Stimulated activated CD4-positive, alpha-beta T cell treated with anti-CD3 and anti-CD28 coated beads, Interleukin-2, amount 100 ng/mL, for 4 hours (primary cell): ENCODE measurements around the gene CRHR1.
"Not testable (repeated sequence)": the region's sequence is repeated elsewhere in the genome, so short reads cannot be mapped to it uniquely, and the experiment has no call there.

Source experiments
- DNase-seq: peaks from one replicate; pipeline ENCODE4 v3.0.0-alpha.2; 2020; ENCODE audit warnings: low read depth

Gene CRHR1

DNA sequence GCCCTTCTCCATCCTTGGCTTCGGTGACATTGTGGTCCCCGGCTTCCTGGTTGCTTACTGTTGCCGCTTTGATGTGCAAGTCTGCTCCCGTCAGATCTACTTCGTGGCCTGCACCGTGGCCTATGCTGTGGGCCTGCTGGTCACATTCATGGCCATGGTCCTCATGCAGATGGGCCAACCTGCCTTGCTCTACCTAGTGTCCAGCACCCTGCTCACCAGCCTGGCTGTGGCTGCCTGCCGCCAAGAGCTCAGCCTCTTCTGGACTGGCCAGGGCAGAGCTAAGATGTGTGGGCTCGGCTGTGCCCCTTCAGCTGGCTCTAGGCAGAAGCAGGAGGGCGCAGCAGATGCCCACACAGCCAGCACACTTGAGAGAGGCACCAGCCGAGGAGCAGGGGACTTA lies 62.1 kb downstream of the CRHR1 start:
- no peak for DNase-seq

DNA sequence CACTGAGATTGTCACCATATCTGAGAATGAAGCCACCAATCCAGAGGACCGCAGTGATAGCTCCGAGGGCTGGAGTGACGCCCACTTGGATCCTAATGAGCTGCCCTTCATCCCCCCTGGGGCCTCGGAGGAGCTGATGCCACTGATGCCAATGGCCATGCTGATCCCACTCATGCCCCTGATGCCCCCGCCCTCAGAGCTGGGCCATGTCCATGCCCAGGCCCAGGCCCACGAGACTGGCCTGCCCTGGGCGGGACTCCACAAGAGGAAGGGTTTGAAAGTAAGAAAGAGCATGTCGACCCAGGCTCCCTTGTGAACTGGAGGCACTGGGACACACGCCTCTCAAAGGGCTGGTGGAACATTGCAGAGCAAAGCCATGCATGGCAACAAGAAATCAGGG lies 62.5 kb downstream of the CRHR1 start:
- no peak for DNase-seq

GRCh38 chr17:45847101-45847500 lies 63.0 kb downstream of the CRHR1 start:
- DNase-seq, result no peak

- DNase-seq, result no peak
These were observed 63.6 kb downstream of the CRHR1 start for GRCh38 chr17:45847747-45848146.

GRCh38 chr17:45848405-45848804 lies 64.3 kb downstream of the CRHR1 start:
- no peak for DNase-seq

- DNase-seq, result no peak
These were observed 64.9 kb downstream of the CRHR1 start for GRCh38 chr17:45848868-45849535.

GRCh38 chr17:45849536-45849990 lies 65.4 kb downstream of the CRHR1 start:
- DNase-seq, result no peak

GRCh38 chr17:45850011-45850410 lies 65.9 kb downstream of the CRHR1 start:
- no peak for DNase-seq

GRCh38 chr17:45850468-45850867 lies 66.3 kb downstream of the CRHR1 start:
- no peak for DNase-seq

DNA sequence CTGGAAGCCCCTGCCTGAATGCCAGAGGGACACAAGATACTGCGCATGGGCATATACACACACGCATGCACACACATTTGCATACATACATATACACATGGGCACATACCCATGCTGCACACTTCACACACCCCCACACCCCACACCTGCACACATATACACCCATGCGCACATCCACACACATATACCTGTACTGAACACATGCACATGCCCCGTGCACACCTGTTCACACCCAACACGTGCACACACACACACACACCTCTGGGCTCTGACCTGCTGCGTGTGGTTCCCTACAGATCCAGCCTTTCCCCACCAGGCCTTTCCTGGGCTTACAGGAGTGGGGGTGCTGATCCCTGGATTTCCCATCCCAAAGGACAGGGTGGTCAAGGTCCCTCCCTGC lies 66.9 kb downstream of the CRHR1 start:
- no peak for DNase-seq

- no peak for DNase-seq
These were observed 67.3 kb downstream of the CRHR1 start for GRCh38 chr17:45851464-45851863.

DNA sequence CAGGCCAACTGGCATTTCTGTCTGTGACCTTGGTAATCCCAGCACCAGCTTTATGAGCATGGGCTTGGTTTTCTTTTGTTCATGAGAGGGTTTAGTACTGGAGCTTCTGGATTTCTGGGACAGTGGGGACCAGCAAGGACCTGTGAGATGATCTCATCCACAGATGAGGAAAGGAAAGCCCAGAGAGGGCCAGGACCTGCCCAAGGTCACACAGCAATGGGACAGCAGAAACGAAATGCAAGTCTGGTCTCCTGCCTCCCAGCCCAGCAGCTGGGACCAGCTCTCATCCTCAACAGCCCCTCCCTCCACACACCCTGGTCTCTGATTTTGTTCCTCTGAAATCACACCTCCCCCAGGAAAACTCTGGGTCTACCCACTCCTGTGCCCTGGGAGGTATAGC lies 67.8 kb downstream of the CRHR1 start:
- DNase-seq, result no peak

- DNase-seq, result peak; percentile 44
These were observed 68.6 kb downstream of the CRHR1 start for GRCh38 chr17:45852535-45853297.

- DNase-seq, result no peak
These were observed 70.1 kb downstream of the CRHR1 start for GRCh38 chr17:45854209-45854608.

DNA sequence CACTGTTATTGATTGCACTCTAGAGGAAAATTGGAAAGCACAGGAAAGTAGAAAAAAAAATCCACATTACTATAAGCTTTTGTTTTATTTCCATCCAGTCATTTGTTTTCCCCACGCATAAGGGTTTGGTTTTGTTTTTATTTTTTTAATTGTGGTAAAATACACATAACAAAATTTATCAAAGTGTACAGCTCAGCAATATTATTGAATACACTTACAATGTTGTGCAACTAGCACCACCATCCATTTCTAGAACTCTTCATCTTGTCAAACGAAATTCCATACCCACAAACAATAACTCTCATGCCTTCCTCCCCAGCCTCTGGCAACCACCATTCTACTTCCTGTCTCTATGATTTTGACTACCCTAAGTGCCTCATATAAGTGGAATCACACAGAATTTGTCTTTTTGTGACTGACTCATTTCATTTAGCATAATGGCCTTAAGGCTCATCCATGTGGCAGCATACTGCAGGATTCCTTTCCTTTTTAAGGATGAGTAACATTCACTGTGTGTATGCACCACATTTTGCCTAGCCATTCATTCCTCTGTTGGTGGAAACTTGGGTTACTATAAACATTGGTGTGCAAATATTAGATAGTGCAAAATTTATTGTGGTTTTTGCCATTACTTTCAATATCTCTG lies 71.7 kb downstream of the CRHR1 start:
- DNase-seq, result no peak

DNA sequence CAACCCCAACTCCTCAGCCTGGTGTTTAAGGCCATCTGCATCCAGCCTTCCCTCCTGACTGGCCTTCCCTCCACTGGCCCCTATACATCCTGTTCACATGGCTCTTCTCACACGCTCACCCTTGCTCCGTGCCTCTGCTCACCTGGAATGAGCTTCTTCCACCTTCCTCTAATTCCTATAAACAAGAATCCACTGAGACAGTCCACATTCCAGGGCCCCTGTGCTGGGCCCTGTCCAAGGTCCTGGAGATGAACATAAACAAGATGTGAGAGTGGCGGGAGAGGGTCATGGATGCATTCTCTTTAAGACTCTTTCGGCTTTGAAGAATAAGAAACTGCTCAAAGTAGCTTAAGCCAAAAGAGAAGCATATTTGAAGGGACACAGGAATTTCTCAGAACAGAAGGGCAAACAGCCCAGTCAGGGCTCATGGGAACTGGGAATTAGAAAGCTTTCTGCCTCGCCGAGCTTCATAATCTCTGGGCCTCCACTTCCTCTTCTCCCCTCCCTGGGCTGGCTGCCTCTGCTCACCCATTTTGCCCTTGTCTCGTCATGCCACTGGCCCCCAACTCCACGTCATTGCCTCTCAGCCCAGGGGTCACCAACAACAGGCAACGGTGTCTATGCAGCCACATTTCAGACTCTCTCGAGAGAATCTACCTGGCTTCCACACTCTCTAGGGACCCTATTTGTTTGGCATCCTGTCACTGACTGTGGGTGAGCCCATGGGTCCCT lies 74.0 kb downstream of the CRHR1 start:
- no peak for DNase-seq

DNA sequence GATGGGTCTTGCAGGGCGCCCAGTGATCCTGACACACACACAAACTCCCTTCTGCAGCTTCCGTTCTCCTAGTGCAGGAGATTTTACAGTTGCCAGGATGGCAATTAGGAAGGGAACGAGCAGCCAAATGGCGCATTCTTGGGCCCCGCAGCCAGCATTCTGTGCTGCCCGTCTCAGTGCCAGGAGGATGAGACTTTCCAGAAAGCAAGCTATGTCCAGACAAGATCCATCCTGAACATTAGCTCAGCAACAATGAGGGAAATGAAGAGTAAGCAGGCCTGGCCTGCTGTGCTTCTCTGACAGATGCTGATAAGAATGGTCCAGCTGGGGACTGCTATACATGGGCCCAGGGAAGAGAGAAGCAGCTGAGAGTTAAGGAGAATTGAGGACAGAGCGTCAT lies 77.0 kb downstream of the CRHR1 start:
- no peak for DNase-seq

DNA sequence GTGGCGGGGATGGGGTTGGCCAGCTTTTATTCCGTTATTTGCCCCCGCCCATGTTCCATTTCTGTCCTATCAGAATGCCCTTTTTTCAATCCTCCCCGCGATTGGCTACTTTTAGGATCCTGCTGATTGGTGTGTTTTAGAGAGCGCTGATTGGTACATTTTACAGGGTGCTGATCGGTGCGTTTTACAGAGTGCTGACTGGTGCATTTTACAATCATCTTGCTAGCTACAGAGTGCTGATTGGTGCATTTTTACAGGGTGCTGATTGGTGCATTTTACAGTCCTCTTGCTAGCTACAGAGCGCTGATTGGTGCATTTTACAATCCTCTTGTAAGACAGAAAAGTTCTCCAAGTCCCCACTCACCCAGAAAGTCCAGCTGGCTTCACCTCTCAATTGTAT lies 78.0 kb downstream of the CRHR1 start:
- DNase-seq, result not testable (repeated sequence)

- DNase-seq, result no peak
These were observed 79.9 kb downstream of the CRHR1 start for GRCh38 chr17:45863857-45864654.

DNA sequence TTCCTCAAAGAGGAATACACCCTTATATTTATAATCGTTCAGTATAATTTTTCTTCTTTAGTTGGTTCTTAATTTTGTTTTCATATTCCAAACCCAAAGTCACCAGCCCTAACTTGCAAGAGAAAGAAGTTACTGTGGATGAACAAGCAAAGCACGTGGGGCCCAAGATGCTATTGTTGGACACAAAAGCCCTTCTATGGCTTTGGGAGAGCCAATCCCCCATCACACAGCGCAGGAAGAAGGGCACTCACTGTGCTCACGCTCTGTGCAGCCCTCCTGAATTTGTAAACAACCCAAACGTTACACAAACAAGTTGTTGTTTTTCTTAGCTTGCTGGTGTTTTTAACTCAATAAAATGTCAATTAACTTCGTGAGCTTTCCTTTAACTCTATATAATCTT lies 83.1 kb downstream of the CRHR1 start:
- DNase-seq, result no peak

GRCh38 chr17:45867702-45868101 lies 83.6 kb downstream of the CRHR1 start:
- DNase-seq, result no peak

GRCh38 chr17:45868276-45868675 lies 84.2 kb downstream of the CRHR1 start:
- no peak for DNase-seq
